HEK293T (cell line): Measurements from ENCODE around the gene SYNJ2.

Experiments used
- ARNT ChIP-seq: fragments of 450-650 bp; IDR thresholded peaks from 2 replicates; pipeline ENCODE4 v1.6.1; 2017; ENCODE audit warnings: mild to moderate bottlenecking
- ELF4 ChIP-seq: fragments of 450-650 bp; IDR thresholded peaks from 2 replicates; pipeline ENCODE4 v1.6.1; 2017; ENCODE audit warnings: antibody characterized with exemption
- FOXA1 ChIP-seq: fragments of 450-650 bp; IDR thresholded peaks from 2 replicates; pipeline ENCODE4 v1.6.1; 2016; ENCODE audit warnings: mild to moderate bottlenecking
- FOXK2 ChIP-seq: fragments of 450-650 bp; IDR thresholded peaks from 2 replicates; pipeline ENCODE4 v1.6.1; 2016; ENCODE audit warnings: mild to moderate bottlenecking
- L3MBTL2 ChIP-seq: fragments of 450-650 bp; conservative IDR thresholded peaks from 2 replicates; pipeline ENCODE4 v1.6.1; 2016; ENCODE audit warnings: mild to moderate bottlenecking
- LEF1 ChIP-seq: fragments of 450-650 bp; IDR thresholded peaks from 2 replicates; pipeline ENCODE4 v1.6.1; 2017; ENCODE audit warnings: mild to moderate bottlenecking, borderline replicate concordance
- PKNOX1 ChIP-seq: fragments of 450-650 bp; IDR thresholded peaks from 2 replicates; pipeline ENCODE4 v1.6.1; 2016

- no peak for TF ChIP-seq PKNOX1
- no peak for TF ChIP-seq L3MBTL2
- no peak for TF ChIP-seq FOXA1
- TF ChIP-seq LEF1, result no peak
- TF ChIP-seq ELF4, result no peak
- TF ChIP-seq ARNT, result no peak
- no peak for TF ChIP-seq FOXK2
These were observed 99.4 kb downstream of the SYNJ2 start for GRCh38 chr6:158080849-158081656.
